ENCODE measurements around the gene ASB18.

The ASB18 gene

GRCh38 chr2:236172255-236173035, 91.8 kb downstream of the ASB18 start:
- Histone ChIP-seq H3K4me3 (ENCODE audit: low read length) (no peak overlapping the region), H3K27ac (ENCODE audit: low read length) (no peak overlapping the region), H3K27me3 (ENCODE audit: low read depth, low read length) (no peaks in the 10 kb centered on the region), H2AFZ (ENCODE audit: low read depth, low read length) (no peak overlapping the region), H3K9ac (ENCODE audit: low read length) (no peak overlapping the region), H3K36me3 (replicated peaks; ENCODE audit: low read depth, low read length) (no peaks in the 10 kb centered on the region), H3K79me2 (ENCODE audit: low read length) (no peaks in the 10 kb centered on the region), H4K20me1 (ENCODE audit: insufficient read depth, low read length) (no peaks in the 10 kb centered on the region), H3K4me2 (ENCODE audit: low read length) (no peak overlapping the region), H3K4me1 (ENCODE audit: low read length) (no peaks in the 10 kb centered on the region), H3K9me3 (ENCODE audit: insufficient read depth, low read length) (no peaks in the 10 kb centered on the region)
- TF ChIP-seq EZH2phosphoT487 (IDR thresholded peaks at IDR 0.05; ENCODE audit: low read depth) (no peak), CTCF (IDR thresholded peaks at IDR 0.05; ENCODE audit: low read depth, low read length) (no peak)

- TF ChIP-seq EZH2phosphoT487 (IDR thresholded peaks at IDR 0.05; ENCODE audit: low read depth) = no peak
- Histone ChIP-seq H3K9me3 (ENCODE audit: insufficient read depth, low read length) (no peaks in the 10 kb centered on the region), H3K27me3 (ENCODE audit: low read depth, low read length) (no peaks in the 10 kb centered on the region), H4K20me1 (ENCODE audit: insufficient read depth, low read length) (no peaks in the 10 kb centered on the region), H3K4me3 (ENCODE audit: low read length) (no peak overlapping the region), H3K79me2 (ENCODE audit: low read length) (no peaks in the 10 kb centered on the region), H2AFZ (ENCODE audit: low read depth, low read length) (no peak overlapping the region), H3K36me3 (replicated peaks; ENCODE audit: low read depth, low read length) (no peaks in the 10 kb centered on the region), H3K4me1 (ENCODE audit: low read length) (no peaks in the 10 kb centered on the region), H3K9ac (ENCODE audit: low read length) (no peak overlapping the region), H3K4me2 (ENCODE audit: low read length) (no peak overlapping the region), H3K27ac (ENCODE audit: low read length) (no peak overlapping the region)
Measured at GRCh38 chr2:236171680-236172254, 92.4 kb downstream of the ASB18 start.

GRCh38 chr2:236171181-236171679, 93.0 kb downstream of the ASB18 start:
- no peaks in the 10 kb centered on the region for H3K36me3 ChIP-seq (replicated peaks; ENCODE audit: low read depth, low read length)
- no peak overlapping the region for H2AFZ ChIP-seq (ENCODE audit: low read depth, low read length)
- TF ChIP-seq CTCF (IDR thresholded peaks at IDR 0.05; ENCODE audit: low read depth, low read length) (no peak), EZH2phosphoT487 (IDR thresholded peaks at IDR 0.05; ENCODE audit: low read depth) (no peak)
- H3K9ac ChIP-seq (ENCODE audit: low read length) = no peak overlapping the region
- no peak overlapping the region for H3K27ac ChIP-seq (ENCODE audit: low read length)
- no peaks in the 10 kb centered on the region for H3K4me1 ChIP-seq (ENCODE audit: low read length)
- H3K27me3 ChIP-seq (ENCODE audit: low read depth, low read length) = no peaks in the 10 kb centered on the region
- H4K20me1 ChIP-seq (ENCODE audit: insufficient read depth, low read length) = no peaks in the 10 kb centered on the region
- no peak overlapping the region for H3K4me3 ChIP-seq (ENCODE audit: low read length)
- no peaks in the 10 kb centered on the region for H3K9me3 ChIP-seq (ENCODE audit: insufficient read depth, low read length)
- no peaks in the 10 kb centered on the region for H3K79me2 ChIP-seq (ENCODE audit: low read length)
- H3K4me2 ChIP-seq (ENCODE audit: low read length) = no peak overlapping the region

- no peaks in the 10 kb centered on the region for H3K4me1 ChIP-seq (ENCODE audit: low read length)
- H3K27me3 ChIP-seq (ENCODE audit: low read depth, low read length) = no peaks in the 10 kb centered on the region
- no peak overlapping the region for H3K4me2 ChIP-seq (ENCODE audit: low read length)
- H4K20me1 ChIP-seq (ENCODE audit: insufficient read depth, low read length) = no peaks in the 10 kb centered on the region
- H3K36me3 ChIP-seq (replicated peaks; ENCODE audit: low read depth, low read length) = no peaks in the 10 kb centered on the region
- no peaks in the 10 kb centered on the region for H3K9me3 ChIP-seq (ENCODE audit: insufficient read depth, low read length)
- H3K4me3 ChIP-seq (ENCODE audit: low read length) = no peak overlapping the region
- no peak overlapping the region for H2AFZ ChIP-seq (ENCODE audit: low read depth, low read length)
- TF ChIP-seq EZH2phosphoT487 (IDR thresholded peaks at IDR 0.05; ENCODE audit: low read depth) (no peak), CTCF (IDR thresholded peaks at IDR 0.05; ENCODE audit: low read depth, low read length) (no peak)
- no peaks in the 10 kb centered on the region for H3K79me2 ChIP-seq (ENCODE audit: low read length)
- H3K27ac ChIP-seq (ENCODE audit: low read length) = no peak overlapping the region
- H3K9ac ChIP-seq (ENCODE audit: low read length) = no peak overlapping the region
Measured at GRCh38 chr2:236170590-236171165, 93.5 kb downstream of the ASB18 start.

Measured in OCI-LY3 (cell line).